ENCODE data around the gene RIN3.

DNA sequence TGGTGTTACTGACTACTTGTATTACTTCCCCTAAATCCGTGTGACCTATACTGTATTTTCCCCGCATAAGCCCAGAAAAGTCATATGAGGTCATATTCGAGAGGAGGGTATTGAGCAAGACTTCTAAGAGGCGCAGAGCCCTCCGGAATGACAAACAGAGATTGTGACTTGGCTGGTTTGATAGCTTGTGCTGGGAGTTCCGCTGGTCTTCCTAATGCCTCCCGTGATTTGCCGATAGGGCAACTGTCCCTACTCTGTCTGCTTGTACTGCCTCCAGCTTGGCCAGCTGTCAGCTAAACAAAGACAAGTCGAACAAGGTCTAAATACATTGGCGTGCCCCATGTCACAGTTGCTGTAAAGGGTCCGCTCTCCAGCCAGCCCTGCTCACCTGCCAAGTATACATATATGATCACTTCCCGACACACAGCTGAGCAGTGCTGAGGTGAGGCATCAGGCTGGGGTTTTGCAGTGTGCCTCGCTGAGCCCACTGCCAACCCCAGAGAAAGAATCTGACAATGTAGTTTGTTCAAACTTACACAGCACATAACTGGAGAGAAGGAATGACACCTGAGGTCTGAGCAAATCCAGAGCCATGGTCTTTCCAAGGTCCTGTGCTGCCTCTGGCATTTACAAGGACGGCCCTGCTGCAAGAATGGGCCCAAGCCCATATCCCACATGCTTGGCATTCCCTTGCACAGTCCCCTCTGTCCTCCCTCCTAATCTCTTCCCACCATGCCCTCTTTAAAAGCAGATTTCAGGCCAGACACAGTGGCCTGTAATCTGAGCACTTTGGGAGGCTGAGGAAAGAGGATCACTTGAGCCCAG lies 211.1 kb downstream of the RIN3 start:
- TF ChIP-seq, protein P1, sequence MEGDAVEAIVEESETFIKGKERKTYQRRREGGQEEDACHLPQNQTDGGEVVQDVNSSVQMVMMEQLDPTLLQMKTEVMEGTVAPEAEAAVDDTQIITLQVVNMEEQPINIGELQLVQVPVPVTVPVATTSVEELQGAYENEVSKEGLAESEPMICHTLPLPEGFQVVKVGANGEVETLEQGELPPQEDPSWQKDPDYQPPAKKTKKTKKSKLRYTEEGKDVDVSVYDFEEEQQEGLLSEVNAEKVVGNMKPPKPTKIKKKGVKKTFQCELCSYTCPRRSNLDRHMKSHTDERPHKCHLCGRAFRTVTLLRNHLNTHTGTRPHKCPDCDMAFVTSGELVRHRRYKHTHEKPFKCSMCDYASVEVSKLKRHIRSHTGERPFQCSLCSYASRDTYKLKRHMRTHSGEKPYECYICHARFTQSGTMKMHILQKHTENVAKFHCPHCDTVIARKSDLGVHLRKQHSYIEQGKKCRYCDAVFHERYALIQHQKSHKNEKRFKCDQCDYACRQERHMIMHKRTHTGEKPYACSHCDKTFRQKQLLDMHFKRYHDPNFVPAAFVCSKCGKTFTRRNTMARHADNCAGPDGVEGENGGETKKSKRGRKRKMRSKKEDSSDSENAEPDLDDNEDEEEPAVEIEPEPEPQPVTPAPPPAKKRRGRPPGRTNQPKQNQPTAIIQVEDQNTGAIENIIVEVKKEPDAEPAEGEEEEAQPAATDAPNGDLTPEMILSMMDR (conservative IDR thresholded peaks at IDR 0.05; ENCODE audit: low read depth, low read length) = no peak
- TF ChIP-seq EZH2phosphoT487 (IDR thresholded peaks at IDR 0.05; ENCODE audit: borderline replicate concordance, low read length) (no peak), EZH2 (IDR thresholded peaks at IDR 0.05; ENCODE audit: low read length, unreplicated experiment) (no peak)

Measured in PC-3 (cell line).